ENCODE measurements around the gene TNIP1.

The TNIP1 gene

GRCh38 chr5:151047814-151048425 lies 32.9 kb downstream of the TNIP1 start:
- DNase-seq (ENCODE audit: extremely low read depth in 1 of 2, low read depth in 1 of 2) = no peak

GRCh38 chr5:151042453-151043093 lies 38.3 kb downstream of the TNIP1 start:
- no peak for DNase-seq (ENCODE audit: extremely low read depth in 1 of 2, low read depth in 1 of 2)

GRCh38 chr5:151041577-151042268 lies 39.1 kb downstream of the TNIP1 start:
- DNase-seq (ENCODE audit: extremely low read depth in 1 of 2, low read depth in 1 of 2) = no peak

- DNase-seq (ENCODE audit: extremely low read depth in 1 of 2, low read depth in 1 of 2) = no peak
Observed at GRCh38 chr5:151040211-151040747, 40.6 kb downstream of the TNIP1 start.

GRCh38 chr5:151039665-151040064 lies 41.2 kb downstream of the TNIP1 start:
- no peak for DNase-seq (ENCODE audit: extremely low read depth in 1 of 2, low read depth in 1 of 2)

GRCh38 chr5:151038801-151039238 lies 42.0 kb downstream of the TNIP1 start:
- DNase-seq (ENCODE audit: extremely low read depth in 1 of 2, low read depth in 1 of 2) = no peak

GRCh38 chr5:151038412-151038745 lies 42.5 kb downstream of the TNIP1 start:
- no peak for DNase-seq (ENCODE audit: extremely low read depth in 1 of 2, low read depth in 1 of 2)

GRCh38 chr5:151037561-151038411 lies 43.0 kb downstream of the TNIP1 start:
- DNase-seq (ENCODE audit: extremely low read depth in 1 of 2, low read depth in 1 of 2) = no peak

- DNase-seq (ENCODE audit: extremely low read depth in 1 of 2, low read depth in 1 of 2) = no peak
Observed at GRCh38 chr5:151036556-151036955, 44.3 kb downstream of the TNIP1 start.

GRCh38 chr5:151034422-151035379 lies 46.1 kb downstream of the TNIP1 start:
- no peak for DNase-seq (ENCODE audit: extremely low read depth in 1 of 2, low read depth in 1 of 2)

- no peak for DNase-seq (ENCODE audit: extremely low read depth in 1 of 2, low read depth in 1 of 2)
Observed at GRCh38 chr5:151033217-151033934, 47.5 kb downstream of the TNIP1 start.

- no peak for DNase-seq (ENCODE audit: extremely low read depth in 1 of 2, low read depth in 1 of 2)
Observed at GRCh38 chr5:151031554-151031953, 49.3 kb downstream of the TNIP1 start.

- no peak for DNase-seq (ENCODE audit: extremely low read depth in 1 of 2, low read depth in 1 of 2)
Observed at GRCh38 chr5:151030379-151030778, 50.5 kb downstream of the TNIP1 start.

GRCh38 chr5:151030056-151030336 lies 50.8 kb downstream of the TNIP1 start:
- no peak for DNase-seq (ENCODE audit: extremely low read depth in 1 of 2, low read depth in 1 of 2)

- no peak for DNase-seq (ENCODE audit: extremely low read depth in 1 of 2, low read depth in 1 of 2)
Observed at GRCh38 chr5:151029179-151030055, 51.4 kb downstream of the TNIP1 start.

GRCh38 chr5:151028717-151029116 lies 52.1 kb downstream of the TNIP1 start:
- DNase-seq (ENCODE audit: extremely low read depth in 1 of 2, low read depth in 1 of 2) = no peak

GRCh38 chr5:151027961-151028479 lies 52.8 kb downstream of the TNIP1 start:
- DNase-seq (ENCODE audit: extremely low read depth in 1 of 2, low read depth in 1 of 2) = no peak

GRCh38 chr5:151026679-151027078 lies 54.2 kb downstream of the TNIP1 start:
- DNase-seq (ENCODE audit: extremely low read depth in 1 of 2, low read depth in 1 of 2) = no peak

All from activated CD8-positive, alpha-beta memory T cell treated with anti-CD3 and anti-CD28 coated beads for 1 hour (primary cell).